Sigmoid colon (tissue), 7 donors: ENCODE data around the gene FSTL1. TPM values are rescaled to one million over a fixed set of nuclear protein-coding genes. Genes with fewer than 3 reads are reported as not detected.

Source experiments
- DNase-seq: peaks from one replicate; pipeline ENCODE4 v3.0.0-alpha.2; 2019
- H3K27ac ChIP-seq, 4 donors: fragments of 200-600 bp; sonication (generic); one replicate each; pipeline ENCODE4 v1.5.1; 2016 to 2019; ENCODE audit warnings: mild to moderate bottlenecking in 1 of 4
- H3K27me3 ChIP-seq, 3 donors: fragments of 200-600 bp; sonication (generic); one replicate each; pipeline ENCODE4 v1.5.1; 2019; ENCODE audit warnings: mild to moderate bottlenecking in 1 of 3
- H3K36me3 ChIP-seq, 4 donors: fragments of 200-600 bp; sonication (generic); one replicate each; pipeline ENCODE4 v1.5.1; 2016 to 2019
- H3K4me1 ChIP-seq, 4 donors: fragments of 200-600 bp; sonication (generic); one replicate each; pipeline ENCODE4 v1.5.1; 2017 to 2019
- H3K4me3 ChIP-seq, 4 donors: fragments of 200-600 bp; sonication (generic); one replicate each; pipeline ENCODE4 v1.5.1; 2017 to 2019; ENCODE audit warnings: mild to moderate bottlenecking in 2 of 4, moderate library complexity in 1 of 4
- H3K9me3 ChIP-seq, 4 donors: fragments of 200-600 bp in 3 of 4; sonication (generic) in 3 of 4; one replicate each; pipeline versions ENCODE4 v1.5.1 to v1.6.1; 2013 to 2019
- CTCF ChIP-seq, 4 experiments: fragments of 450-650 bp in 3 of 4; fragments of 200-600 bp in 1 of 4; IDR thresholded peaks; one replicate each; pipeline ENCODE4 v1.5.1; 2016 to 2019; ENCODE audit warnings: antibody characterized with exemption in 4 of 4, mild to moderate bottlenecking in 3 of 4, moderate library complexity in 2 of 4
- EP300 ChIP-seq, 4 donors: sonication (generic); formaldehyde crosslinking; IDR thresholded peaks; one replicate each; pipeline ENCODE4 v1.6.1; 2017; ENCODE audit warnings: antibody characterized with exemption in 4 of 4
- POLR2A ChIP-seq, 2 donors: fragments of 450-650 bp; IDR thresholded peaks; one replicate each; pipeline ENCODE4 v1.6.1; 2016; ENCODE audit warnings: antibody characterized with exemption in 2 of 2, mild to moderate bottlenecking in 2 of 2, moderate library complexity in 2 of 2
- POLR2AphosphoS5 ChIP-seq, 4 donors: sonication (generic); formaldehyde crosslinking; IDR thresholded peaks; one replicate each; pipeline ENCODE4 v1.6.1; 2017; ENCODE audit warnings: antibody characterized with exemption in 4 of 4
- WGBS, 2 donors: extraction: QIAGEN DNeasy Blood & Tissue Kit; methylation state at CpG; one replicate each; pipeline ENCODE4 v1.1.7; 2013; 5-methylcytosine and 5-hydroxymethylcytosine counted together
- intact Hi-C: fragments of 100-400 bp; cut with DNase I; formaldehyde crosslinking; loops from one replicate; pipeline ENCODE4 v1.15.1; 2023
- polyA plus RNA-seq, 3 donors: library from polyadenylated mRNA; stranded (reverse); fragments of 200-250 nt; gene quantifications; one replicate each; pipeline ENCODE4 v1.2.3, GENCODE V29; 2013
- total RNA-seq, 4 donors: library from RNA; depleted of rRNA; stranded (reverse); fragments of >200 nt; gene quantifications; one replicate each; pipeline ENCODE4 v1.1.0, GENCODE V29; 2016
- donor health status: healthy with polysubstance abuse.
- donor health status: Bipolar disorder and iron deficiency.
- donor health status: healthy.

FSTL1 gene
- total and polyA plus RNA-seq, 7 donors = 8.1 to 653 (median 266) TPM

GRCh38 chr3:120369037-120369467, 81.7 kb downstream of the FSTL1 start:
- Histone ChIP-seq H3K27ac (no peak overlapping the region), H3K9me3 (no peaks in the 10 kb centered on the region), H3K36me3 (no peaks in the 10 kb centered on the region), H3K4me1 (no peaks in the 10 kb centered on the region), H3K27me3 (no peaks in the 10 kb centered on the region), H3K4me3 (no peak overlapping the region)
- intact Hi-C loops = no loop called here
- no peak for DNase-seq
- WGBS, 2 donors = 18 to 60% methylated on average over 2 of the region's 2 CpGs
- no peak for TF ChIP-seq POLR2A (IDR thresholded peaks at IDR 0.05)
- no peak for TF ChIP-seq POLR2AphosphoS5 (IDR thresholded peaks at IDR 0.05)
- no peak for TF ChIP-seq CTCF (IDR thresholded peaks at IDR 0.05)
- no peak for TF ChIP-seq EP300 (IDR thresholded peaks at IDR 0.05)

- Histone ChIP-seq H3K4me1 (no peaks in the 10 kb centered on the region), H3K27ac (no peak overlapping the region), H3K27me3 (no peaks in the 10 kb centered on the region), H3K36me3 (no peaks in the 10 kb centered on the region), H3K9me3 (no peaks in the 10 kb centered on the region), H3K4me3 (no peak overlapping the region)
- no peak for DNase-seq
- intact Hi-C loops = no loop called here
- WGBS, 2 donors = 86 to 87% methylated on average over 3 of the region's 3 CpGs
- TF ChIP-seq POLR2AphosphoS5 (IDR thresholded peaks at IDR 0.05) = no peak
- TF ChIP-seq EP300 (IDR thresholded peaks at IDR 0.05) = no peak
Measured at GRCh38 chr3:120368172-120368571, 82.6 kb downstream of the FSTL1 start.

DNA sequence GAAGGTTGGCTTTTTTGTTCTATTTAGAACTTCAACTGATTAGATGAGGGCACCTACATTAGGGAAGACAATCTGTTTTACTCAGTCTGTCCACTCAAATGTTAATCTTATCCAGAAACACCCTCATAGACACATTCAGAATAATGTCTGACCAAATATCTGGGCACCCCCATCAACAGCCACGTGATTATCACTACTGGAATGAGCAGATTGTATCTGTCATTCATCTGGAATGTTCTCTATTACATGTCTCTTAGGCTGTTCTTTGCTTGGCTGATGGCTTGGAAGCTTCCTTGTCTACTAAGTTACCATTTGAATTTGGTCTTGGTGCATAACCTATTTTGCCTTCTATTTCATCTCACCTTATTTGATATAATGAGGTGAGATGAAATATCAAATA, 86.0 kb downstream of the FSTL1 start:
- H3K36me3 ChIP-seq = no peaks in the 10 kb centered on the region
- WGBS, 2 donors = 23 to 38% methylated on average over 1 of the region's 1 CpG
- intact Hi-C loops = no loop called here

DNA sequence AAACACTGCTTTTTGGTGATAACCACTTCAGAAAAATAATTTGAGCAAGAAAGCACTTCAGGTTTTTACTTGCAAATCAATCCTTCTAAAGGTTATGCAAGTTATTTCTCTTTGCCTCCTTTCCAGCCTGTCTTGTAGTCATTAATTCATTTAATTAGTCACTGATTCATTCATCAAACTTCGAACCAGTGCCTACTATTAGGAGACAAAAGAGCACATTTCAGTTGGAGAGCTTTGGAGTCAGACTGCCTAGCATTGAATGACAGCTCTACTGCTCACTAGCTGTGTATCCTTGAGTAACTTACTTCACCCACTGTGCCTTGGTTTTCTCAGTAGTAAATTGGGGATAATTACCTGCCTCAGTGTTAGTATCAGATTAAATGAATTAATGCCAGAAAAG, 86.7 kb downstream of the FSTL1 start:
- intact Hi-C loops = no loop called here
- Histone ChIP-seq H3K4me1 (no peaks in the 10 kb centered on the region), H3K4me3 (no peak overlapping the region), H3K36me3 (no peaks in the 10 kb centered on the region), H3K27ac (no peak overlapping the region), H3K9me3 (no peaks in the 10 kb centered on the region), H3K27me3 (no peaks in the 10 kb centered on the region)
- no peak for DNase-seq
- TF ChIP-seq CTCF (IDR thresholded peaks at IDR 0.05) (no peak), EP300 (IDR thresholded peaks at IDR 0.05) (no peak), POLR2A (IDR thresholded peaks at IDR 0.05) (no peak), POLR2AphosphoS5 (IDR thresholded peaks at IDR 0.05) (no peak)
- 37 to 61% methylated on average over 1 of the region's 1 CpG for WGBS, 2 donors

More for the DNA sequence above, 86.0 kb downstream of the FSTL1 start:
- Histone ChIP-seq H3K27me3 (no peaks in the 10 kb centered on the region), H3K4me3 (no peak overlapping the region), H3K4me1 (no peaks in the 10 kb centered on the region), H3K27ac (no peak overlapping the region), H3K9me3 (no peaks in the 10 kb centered on the region)
- DNase-seq = no peak
- TF ChIP-seq EP300 (IDR thresholded peaks at IDR 0.05) = no peak
- no peak for TF ChIP-seq POLR2A (IDR thresholded peaks at IDR 0.05)

DNA sequence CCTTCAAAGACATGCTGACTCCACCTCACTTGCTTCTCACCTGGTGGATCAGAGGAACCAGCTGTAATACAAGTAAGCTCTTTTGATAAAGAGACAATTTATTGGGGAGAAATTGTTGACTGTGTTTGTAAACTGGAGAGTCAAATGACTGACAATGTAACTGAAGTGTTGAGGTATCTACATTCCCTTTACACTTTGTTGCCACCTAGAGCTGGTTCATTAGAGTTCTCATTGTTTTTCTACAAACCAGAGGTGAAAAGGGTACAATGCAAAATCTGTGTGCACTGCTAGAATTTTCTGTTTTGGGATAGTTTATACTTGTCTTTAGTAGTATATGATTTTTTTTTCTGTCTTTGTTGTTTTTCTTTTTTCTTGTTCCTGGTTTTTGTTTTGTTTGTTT, 93.0 kb downstream of the FSTL1 start:
- H3K9me3 ChIP-seq = no peaks in the 10 kb centered on the region
- no peak overlapping the region for H3K27ac ChIP-seq
- no peaks in the 10 kb centered on the region for H3K27me3 ChIP-seq
- DNase-seq = no peak
- H3K4me1 ChIP-seq = no peaks in the 10 kb centered on the region
- intact Hi-C loops = no loop called here
- TF ChIP-seq CTCF (IDR thresholded peaks at IDR 0.05) (no peak), EP300 (IDR thresholded peaks at IDR 0.05) (no peak), POLR2AphosphoS5 (IDR thresholded peaks at IDR 0.05) (no peak)
- H3K4me3 ChIP-seq = no peak overlapping the region
- H3K36me3 ChIP-seq = no peaks in the 10 kb centered on the region

DNA sequence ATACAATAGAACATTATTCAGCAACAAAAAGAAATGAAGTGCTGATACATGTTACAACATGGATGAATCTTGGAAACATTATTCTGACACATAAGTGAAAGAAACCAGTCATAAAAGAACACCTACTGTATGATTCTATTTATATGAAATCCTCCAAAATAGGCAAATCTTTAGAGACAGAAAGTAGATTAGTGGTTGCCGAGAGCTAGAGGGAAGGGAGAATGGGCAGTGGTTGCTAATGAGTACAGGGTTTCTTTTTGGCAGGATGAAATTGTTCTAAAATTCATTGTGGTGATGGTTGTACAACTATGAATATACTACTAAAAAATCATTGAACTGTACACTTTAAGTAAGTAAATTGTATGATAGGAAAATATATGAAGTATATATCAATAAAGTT, 95.3 kb downstream of the FSTL1 start:
- Histone ChIP-seq H3K27me3 (no peaks in the 10 kb centered on the region), H3K4me3 (no peak overlapping the region), H3K27ac (no peak overlapping the region), H3K9me3 (no peaks in the 10 kb centered on the region), H3K4me1 (peaks cover 0 to 4% (median 4%) of the 10 kb centered on the region in 4 donors), H3K36me3 (no peaks in the 10 kb centered on the region)
- WGBS, 2 donors = 90 to 92% methylated on average over 1 of the region's 1 CpG
- TF ChIP-seq POLR2AphosphoS5 (IDR thresholded peaks at IDR 0.05) (no peak), CTCF (IDR thresholded peaks at IDR 0.05) (no peak), EP300 (IDR thresholded peaks at IDR 0.05) (no peak), POLR2A (IDR thresholded peaks at IDR 0.05) (no peak)
- DNase-seq = no peak
- intact Hi-C loops = no loop called here
